HUES64 (cell line): ENCODE data around the gene TTC23L.

ENCODE experiments used
- H3K27ac ChIP-seq: 2 replicates; pipeline ENCODE4 v1.7.0; 2013; ENCODE audit warnings: low read depth, low read length, inconsistent platforms
- H3K27me3 ChIP-seq: 2 replicates; pipeline ENCODE4 v1.6.1; 2013; ENCODE audit warnings: mild to moderate bottlenecking, low read length; ENCODE audit not compliant: insufficient read depth
- H3K36me3 ChIP-seq: 2 replicates; pipeline ENCODE4 v1.6.1; 2013; ENCODE audit warnings: mild to moderate bottlenecking, low read length; ENCODE audit not compliant: insufficient read depth
- H3K4me1 ChIP-seq: 2 replicates; pipeline ENCODE4 v1.6.1; 2013; ENCODE audit warnings: mild to moderate bottlenecking, low read length, moderate library complexity; ENCODE audit not compliant: insufficient read depth
- H3K4me3 ChIP-seq: 2 replicates; pipeline ENCODE4 v1.5.1; 2013; ENCODE audit warnings: mild to moderate bottlenecking, low read length, moderate library complexity
- H3K9ac ChIP-seq: 2 replicates; pipeline ENCODE4 v1.6.1; 2013; ENCODE audit warnings: mild to moderate bottlenecking, low read depth, low read length
- H3K9me3 ChIP-seq: 2 replicates; pipeline ENCODE4 v1.6.1; 2013; ENCODE audit warnings: low read depth, low read length; ENCODE audit not compliant: insufficient read depth
- WGBS: fragments of 150-250, 120-280 bp; methylation state at CpG from one replicate; pipeline ENCODE4 v1.1.7; 2013; ENCODE audit warnings: missing lambda C conversion rate; 5-methylcytosine and 5-hydroxymethylcytosine counted together

Gene TTC23L

GRCh38 chr5:34849253-34849652 is 10.3 kb downstream of the TTC23L start:
- Histone ChIP-seq H3K4me3 (no peak overlapping the region), H3K9me3 (no peaks in the 10 kb centered on the region), H3K36me3 (no peaks in the 10 kb centered on the region), H3K4me1 (no peaks in the 10 kb centered on the region), H3K27me3 (no peaks in the 10 kb centered on the region), H3K27ac (no peak overlapping the region), H3K9ac (no peak overlapping the region)
- WGBS = 89% methylated on average over 2 of the region's 3 CpGs

- Histone ChIP-seq H3K9ac (no peak overlapping the region), H3K4me1 (no peaks in the 10 kb centered on the region), H3K27ac (no peak overlapping the region), H3K27me3 (no peaks in the 10 kb centered on the region), H3K9me3 (no peaks in the 10 kb centered on the region), H3K36me3 (no peaks in the 10 kb centered on the region), H3K4me3 (no peak overlapping the region)
- 91% methylated on average over 4 of the region's 4 CpGs for WGBS
Measured at GRCh38 chr5:34854459-34855174, 15.7 kb downstream of the TTC23L start.

- H3K27me3 ChIP-seq = no peaks in the 10 kb centered on the region
- whole genome bisulfite sequencing = 93% methylated on average over 3 of the region's 3 CpGs
- H3K27ac ChIP-seq = no peak overlapping the region
- no peaks in the 10 kb centered on the region for H3K4me1 ChIP-seq
- no peak overlapping the region for H3K4me3 ChIP-seq
- H3K36me3 ChIP-seq = no peaks in the 10 kb centered on the region
- no peak overlapping the region for H3K9ac ChIP-seq
- no peaks in the 10 kb centered on the region for H3K9me3 ChIP-seq
Measured at GRCh38 chr5:34857161-34857560, 18.2 kb downstream of the TTC23L start.

- no peak overlapping the region for H3K4me3 ChIP-seq
- no peaks in the 10 kb centered on the region for H3K9me3 ChIP-seq
- no peaks in the 10 kb centered on the region for H3K36me3 ChIP-seq
- no peaks in the 10 kb centered on the region for H3K27me3 ChIP-seq
- H3K27ac ChIP-seq = no peak overlapping the region
- H3K9ac ChIP-seq = no peak overlapping the region
- no peaks in the 10 kb centered on the region for H3K4me1 ChIP-seq
- 100% methylated on average over 1 of the region's 1 CpG for WGBS
Measured at GRCh38 chr5:34857894-34858293, 18.9 kb downstream of the TTC23L start.

GRCh38 chr5:34858790-34859189 is 19.8 kb downstream of the TTC23L start:
- no peaks in the 10 kb centered on the region for H3K9me3 ChIP-seq
- H3K27ac ChIP-seq = no peak overlapping the region
- no peaks in the 10 kb centered on the region for H3K27me3 ChIP-seq
- no peak overlapping the region for H3K9ac ChIP-seq
- WGBS = 45% methylated on average over 2 of the region's 2 CpGs
- peaks cover 7% of the 10 kb centered on the region; the same call in 1 of the 2 replicates for H3K4me1 ChIP-seq
- H3K4me3 ChIP-seq = no peak overlapping the region
- no peaks in the 10 kb centered on the region for H3K36me3 ChIP-seq

- H3K4me3 ChIP-seq = no peak overlapping the region
- peaks cover 12% of the 10 kb centered on the region for H3K4me1 ChIP-seq
- no peak overlapping the region for H3K9ac ChIP-seq
- H3K36me3 ChIP-seq = no peaks in the 10 kb centered on the region
- no peak overlapping the region for H3K27ac ChIP-seq
- no peaks in the 10 kb centered on the region for H3K9me3 ChIP-seq
- WGBS = 88% methylated on average over 5 of the region's 5 CpGs
- no peaks in the 10 kb centered on the region for H3K27me3 ChIP-seq
Measured at GRCh38 chr5:34859253-34859652, 20.3 kb downstream of the TTC23L start.

GRCh38 chr5:34863946-34864345 is 25.0 kb downstream of the TTC23L start:
- 0 out of 2 replicates have a peak overlapping the region, but pooled peaks have one; percentile 18 for H3K4me3 ChIP-seq
- peaks cover 33% of the 10 kb centered on the region for H3K4me1 ChIP-seq
- peak overlapping the region; percentile 13; the same call in 1 of the 2 replicates for H3K9ac ChIP-seq
- H3K27me3 ChIP-seq = no peaks in the 10 kb centered on the region
- peak overlapping the region; percentile 68 for H3K27ac ChIP-seq
- H3K36me3 ChIP-seq = no peaks in the 10 kb centered on the region
- 42% methylated on average over 3 of the region's 3 CpGs for WGBS
- no peaks in the 10 kb centered on the region for H3K9me3 ChIP-seq

- no peaks in the 10 kb centered on the region for H3K27me3 ChIP-seq
- no peak overlapping the region for H3K4me3 ChIP-seq
- whole genome bisulfite sequencing = 98% methylated on average over 2 of the region's 2 CpGs
- peaks cover 33% of the 10 kb centered on the region for H3K4me1 ChIP-seq
- no peak overlapping the region; the same call in 1 of the 2 replicates for H3K9ac ChIP-seq
- H3K36me3 ChIP-seq = no peaks in the 10 kb centered on the region
- H3K27ac ChIP-seq = peak overlapping the region; percentile 68; the same call in 1 of the 2 replicates
- no peaks in the 10 kb centered on the region for H3K9me3 ChIP-seq
Measured at GRCh38 chr5:34865091-34865490, 26.1 kb downstream of the TTC23L start.

GRCh38 chr5:34866989-34867471 is 28.1 kb downstream of the TTC23L start:
- H3K4me1 ChIP-seq = peaks cover 33% of the 10 kb centered on the region
- H3K27me3 ChIP-seq = no peaks in the 10 kb centered on the region
- no peak overlapping the region for H3K9ac ChIP-seq
- no peaks in the 10 kb centered on the region for H3K9me3 ChIP-seq
- H3K27ac ChIP-seq = peak overlapping the region; percentile 46; the same call in 1 of the 2 replicates
- no peak overlapping the region for H3K4me3 ChIP-seq
- H3K36me3 ChIP-seq = no peaks in the 10 kb centered on the region
- WGBS = 93% methylated on average over 2 of the region's 3 CpGs

- Histone ChIP-seq H3K36me3 (no peaks in the 10 kb centered on the region), H3K9ac (no peak overlapping the region), H3K27ac (no peak overlapping the region), H3K27me3 (no peaks in the 10 kb centered on the region), H3K4me1 (peaks cover 33% of the 10 kb centered on the region), H3K4me3 (no peak overlapping the region), H3K9me3 (no peaks in the 10 kb centered on the region)
- 100% methylated on average over 1 of the region's 3 CpGs for WGBS
Measured at GRCh38 chr5:34867660-34868059, 28.7 kb downstream of the TTC23L start.

GRCh38 chr5:34868791-34869190 is 29.8 kb downstream of the TTC23L start:
- no peak overlapping the region for H3K9ac ChIP-seq
- no peaks in the 10 kb centered on the region for H3K27me3 ChIP-seq
- no peak overlapping the region for H3K27ac ChIP-seq
- no peaks in the 10 kb centered on the region for H3K9me3 ChIP-seq
- 96% methylated on average over 1 of the region's 1 CpG for WGBS
- H3K4me1 ChIP-seq = peaks cover 26% of the 10 kb centered on the region
- H3K4me3 ChIP-seq = no peak overlapping the region
- no peaks in the 10 kb centered on the region for H3K36me3 ChIP-seq
